SJSA1 (cell line): ENCODE results near the gene TMEM255B. TPM values are rescaled to one million over a fixed set of nuclear protein-coding genes. Genes with fewer than 3 reads are reported as not detected.
"Not testable (repeated sequence)": the region's sequence is repeated elsewhere in the genome, so short reads cannot be mapped to it uniquely, and the experiment has no call there.

Experiments used
- DNase-seq, 2 experiments: peaks; one replicate each; pipeline ENCODE4 v3.0.0-alpha.2; 2015 to 2020; ENCODE audit warnings: low spot score in 2 of 2, low read depth in 1 of 2
- H3K27ac ChIP-seq: fragments of 250-450 bp; sonication (Bioruptor Pico); 2 replicates; pipeline ENCODE4 v1.5.1; 2020; ENCODE audit warnings: mild to moderate bottlenecking, moderate library complexity
- H3K27me3 ChIP-seq: fragments of 250-450 bp; sonication (Bioruptor Pico); replicated peaks from 2 replicates; pipeline ENCODE4 v1.5.1; 2020; ENCODE audit warnings: mild to moderate bottlenecking, moderate library complexity
- H3K36me3 ChIP-seq: fragments of 250-450 bp; sonication (Bioruptor Pico); 2 replicates; pipeline ENCODE4 v1.5.1; 2020; ENCODE audit warnings: mild to moderate bottlenecking
- H3K4me1 ChIP-seq: fragments of 250-450 bp; sonication (Bioruptor Pico); replicated peaks from 2 replicates; pipeline ENCODE4 v1.6.1; 2021; ENCODE audit warnings: mild to moderate bottlenecking
- H3K4me3 ChIP-seq: fragments of 250-450 bp; sonication (Bioruptor Pico); 2 replicates; pipeline ENCODE4 v1.5.1; 2020; ENCODE audit warnings: mild to moderate bottlenecking
- H3K9me3 ChIP-seq: fragments of 250-450 bp; sonication (Bioruptor Pico); replicated peaks from 2 replicates; pipeline ENCODE4 v1.5.1; 2020; ENCODE audit warnings: mild to moderate bottlenecking
- total RNA-seq: library from RNA; depleted of rRNA; stranded (reverse); fragments of >200 nt; shearing (Covaris generic); gene quantifications from 2 replicates; pipeline ENCODE4 v1.2.3, GENCODE V29; 2014

Gene TMEM255B
- total RNA-seq, 1 experiment from 2014 or later = 1.8 TPM

DNA sequence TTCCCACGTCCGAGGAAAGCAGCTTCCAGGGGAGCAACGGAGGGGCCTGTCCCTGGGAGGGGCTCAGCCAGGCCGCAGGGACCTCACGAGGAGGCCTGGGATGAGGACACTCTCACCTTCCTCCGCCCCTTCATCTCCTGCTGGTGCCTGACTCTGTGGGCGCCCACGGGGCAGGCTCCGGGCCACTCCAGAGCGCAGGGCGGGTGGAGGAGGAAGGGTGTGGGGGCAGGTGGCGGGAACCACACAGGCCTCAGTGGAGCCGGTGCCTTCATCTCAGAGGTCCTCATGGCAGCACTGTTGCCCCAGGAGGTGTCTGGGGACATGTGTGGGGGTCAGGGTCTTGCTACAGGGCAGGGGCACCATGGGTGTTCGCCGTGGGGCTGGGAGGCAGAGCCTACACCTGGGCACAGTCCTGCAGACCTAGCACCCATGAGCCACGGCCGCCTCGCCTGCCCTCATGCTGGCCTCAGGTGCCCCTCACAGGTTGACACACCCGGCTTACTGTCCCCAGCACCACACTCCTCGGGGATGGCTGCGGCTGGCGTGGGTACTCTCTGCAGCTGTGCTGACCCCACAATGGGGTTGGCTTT is 10.1 kb upstream of the TMEM255B start:
- no peak for DNase-seq
- peaks cover 18% of the 10 kb centered on the region for H3K9me3 ChIP-seq
- no peak overlapping the region for H3K4me3 ChIP-seq

GRCh38 chr13:113749507-113749906 is 9.5 kb upstream of the TMEM255B start:
- H3K27me3 ChIP-seq = peaks cover 30% of the 10 kb centered on the region
- H3K36me3 ChIP-seq = no peaks in the 10 kb centered on the region
- H3K27ac ChIP-seq = no peak overlapping the region
- H3K4me1 ChIP-seq = no peaks in the 10 kb centered on the region
- no peak overlapping the region for H3K4me3 ChIP-seq
- DNase-seq = no peak
- H3K9me3 ChIP-seq = peaks cover 18% of the 10 kb centered on the region

More for the DNA sequence above, 10.1 kb upstream of the TMEM255B start:
- H3K36me3 ChIP-seq = no peaks in the 10 kb centered on the region
- H3K27ac ChIP-seq = no peak overlapping the region
- H3K27me3 ChIP-seq = peaks cover 29% of the 10 kb centered on the region
- no peaks in the 10 kb centered on the region for H3K4me1 ChIP-seq

DNA sequence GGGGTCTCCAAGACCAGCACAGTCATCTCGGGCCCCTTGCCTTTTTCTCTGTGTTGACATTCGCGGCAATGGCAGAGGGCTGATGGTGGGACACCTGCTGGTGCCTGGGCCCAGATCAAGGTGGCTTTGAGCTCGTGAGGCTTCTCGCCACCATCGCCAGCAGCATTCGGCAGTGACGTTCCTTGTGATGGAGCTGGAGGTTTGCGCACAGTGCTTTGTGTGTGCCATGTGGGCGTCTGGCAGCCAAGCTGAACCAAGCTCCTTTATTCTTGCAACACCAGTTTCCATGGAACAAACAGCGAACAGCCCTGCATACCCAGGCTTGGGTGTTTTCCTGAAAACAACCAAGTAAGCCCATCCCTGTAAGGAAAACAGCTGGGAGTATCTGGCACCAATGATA is 9.1 kb upstream of the TMEM255B start:
- Histone ChIP-seq H3K36me3 (no peaks in the 10 kb centered on the region), H3K9me3 (peaks cover 18% of the 10 kb centered on the region), H3K27ac (no peak overlapping the region), H3K4me1 (no peaks in the 10 kb centered on the region), H3K27me3 (peaks cover 27% of the 10 kb centered on the region), H3K4me3 (no peak overlapping the region)
- DNase-seq = no peak

DNA sequence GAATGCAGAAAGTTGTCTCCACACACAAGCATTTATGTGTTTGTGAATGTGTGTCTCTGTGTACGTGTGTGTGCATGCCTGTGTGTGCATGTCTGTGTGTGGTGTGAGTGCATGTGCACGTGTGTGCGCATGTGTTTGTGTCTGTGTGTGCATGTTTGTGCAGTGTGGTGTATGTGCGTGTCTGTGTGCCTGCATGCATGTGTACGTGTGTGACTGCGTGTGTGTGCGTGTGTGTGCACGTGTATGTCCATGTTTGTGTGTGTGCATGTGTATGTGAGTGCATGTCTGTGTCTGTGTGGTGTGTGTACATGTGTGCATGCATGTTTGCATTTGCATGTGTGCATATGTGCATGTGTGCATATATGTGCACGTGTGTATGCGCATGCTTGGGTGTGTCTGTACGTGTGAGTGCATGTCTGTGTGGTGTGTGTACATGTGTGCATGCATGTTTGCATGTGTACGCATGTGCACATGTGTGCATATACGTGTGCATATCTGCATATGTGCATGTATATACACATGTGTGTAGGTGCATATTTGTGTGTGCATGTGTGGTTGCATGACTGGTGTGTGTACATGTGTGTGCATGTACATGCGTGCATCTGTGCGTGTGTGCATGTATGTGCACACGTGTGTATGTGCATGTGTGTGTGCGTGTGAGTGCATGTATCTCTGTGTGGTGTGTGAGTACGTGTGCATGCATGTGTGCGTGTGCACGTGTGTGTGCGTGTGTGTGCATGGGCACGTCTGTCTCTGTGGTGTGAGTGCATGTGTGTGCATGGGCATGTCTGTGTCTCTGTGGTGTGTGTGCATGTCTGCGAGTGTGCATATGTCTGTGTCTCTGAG is 8.2 kb upstream of the TMEM255B start:
- Histone ChIP-seq H3K4me1 (no peaks in the 10 kb centered on the region), H3K36me3 (no peaks in the 10 kb centered on the region), H3K27ac (no peak overlapping the region), H3K9me3 (peaks cover 18% of the 10 kb centered on the region), H3K27me3 (peaks cover 26% of the 10 kb centered on the region), H3K4me3 (no peak overlapping the region)
- no peak for DNase-seq

DNA sequence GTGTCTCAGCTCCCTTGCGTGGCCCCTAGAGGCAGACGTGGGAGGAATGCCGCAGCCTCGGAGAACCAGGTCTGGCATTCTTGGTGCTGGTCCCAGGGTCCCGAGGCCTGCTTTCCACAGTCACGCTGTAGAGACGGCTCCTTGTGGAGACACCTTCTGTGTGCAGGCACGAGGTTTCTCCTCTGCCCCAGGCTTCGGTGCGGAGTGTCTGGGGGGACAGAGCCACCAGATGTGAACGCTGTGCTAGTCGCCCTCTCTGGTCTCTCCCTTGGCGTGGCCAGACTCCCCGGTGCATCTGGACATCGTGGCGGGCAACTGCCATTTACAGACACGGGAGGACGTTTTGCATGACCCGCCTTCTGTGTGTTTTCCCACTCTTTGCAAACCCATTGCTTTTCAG is 7.5 kb upstream of the TMEM255B start:
- H3K27ac ChIP-seq = no peak overlapping the region
- no peaks in the 10 kb centered on the region for H3K4me1 ChIP-seq
- H3K4me3 ChIP-seq = no peak overlapping the region
- DNase-seq = no peak
- peaks cover 24% of the 10 kb centered on the region for H3K27me3 ChIP-seq
- H3K36me3 ChIP-seq = no peaks in the 10 kb centered on the region
- H3K9me3 ChIP-seq = peaks cover 18% of the 10 kb centered on the region

DNA sequence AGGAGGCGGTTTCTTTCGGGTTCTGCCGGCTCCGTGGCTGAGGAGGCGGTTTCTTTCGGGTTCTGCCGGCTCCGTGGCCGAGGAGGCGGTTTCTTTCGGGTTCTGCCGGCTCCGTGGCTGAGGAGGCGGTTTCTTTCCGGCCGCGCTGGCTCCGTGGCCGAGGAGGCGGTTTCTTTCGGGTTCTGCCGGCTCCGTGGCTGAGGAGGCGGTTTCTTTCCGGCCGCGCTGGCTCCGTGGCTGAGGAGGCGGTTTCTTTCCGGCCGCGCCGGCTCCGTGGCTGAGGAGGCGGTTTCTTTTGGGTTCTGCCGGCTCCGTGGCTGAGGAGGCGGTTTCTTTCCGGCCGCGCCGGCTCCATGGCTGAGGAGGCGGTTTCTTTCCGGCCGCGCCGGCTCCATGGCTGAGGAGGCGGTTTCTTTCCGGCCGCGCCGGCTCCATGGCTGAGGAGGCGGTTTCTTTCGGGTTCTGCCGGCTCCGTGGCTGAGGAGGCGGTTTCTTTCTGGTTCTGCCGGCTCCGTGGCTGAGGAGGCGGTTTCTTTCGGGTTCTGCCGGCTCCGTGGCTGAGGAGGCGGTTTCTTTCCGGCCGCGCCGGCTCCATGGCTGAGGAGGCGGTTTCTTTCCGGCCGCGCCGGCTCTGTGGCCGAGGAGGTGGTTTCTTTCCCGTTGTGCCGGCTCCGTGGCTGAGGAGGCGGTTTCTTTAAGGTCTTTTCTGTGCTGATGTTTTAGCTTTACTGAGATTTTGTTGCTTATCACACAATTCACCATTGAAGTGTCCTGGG is 6.6 kb upstream of the TMEM255B start:
- not testable (repeated sequence) for H3K4me1 ChIP-seq, H3K4me3 ChIP-seq, H3K36me3 ChIP-seq, DNase-seq, H3K27ac ChIP-seq
- H3K9me3 ChIP-seq = peaks cover 18% of the 10 kb centered on the region
- peaks cover 22% of the 10 kb centered on the region for H3K27me3 ChIP-seq

GRCh38 chr13:113753171-113753570 is 5.9 kb upstream of the TMEM255B start:
- Histone ChIP-seq H3K27ac (no peak overlapping the region), H3K36me3 (no peaks in the 10 kb centered on the region), H3K9me3 (peaks cover 18% of the 10 kb centered on the region), H3K4me3 (no peak overlapping the region), H3K4me1 (no peaks in the 10 kb centered on the region), H3K27me3 (peaks cover 23% of the 10 kb centered on the region)
- no peak for DNase-seq

- no peak for DNase-seq
Observed at GRCh38 chr13:113754242-113754641, 4.8 kb upstream of the TMEM255B start.

DNA sequence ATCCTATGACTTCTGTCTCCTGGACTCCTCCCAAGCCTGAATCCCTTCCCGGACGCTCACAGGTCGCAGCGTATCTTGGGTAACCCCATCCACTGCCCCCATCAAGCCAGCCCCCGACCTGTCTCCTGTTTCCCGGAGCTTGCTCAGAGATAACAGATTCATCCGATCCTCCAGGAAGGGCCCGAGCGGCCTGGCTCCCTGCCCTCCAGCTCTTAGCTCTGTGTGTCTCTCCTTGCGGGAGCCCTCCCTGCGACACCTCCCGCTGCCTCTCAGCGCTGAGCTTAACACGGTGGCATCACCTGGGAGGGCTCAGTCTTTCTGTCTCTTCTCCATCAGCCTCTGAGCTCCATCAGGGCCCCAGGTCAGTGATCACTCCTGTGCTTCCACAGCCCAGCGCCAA is 4.3 kb upstream of the TMEM255B start:
- no peak overlapping the region for H3K27ac ChIP-seq
- H3K4me1 ChIP-seq = peaks cover 11% of the 10 kb centered on the region
- no peaks in the 10 kb centered on the region for H3K36me3 ChIP-seq
- peaks cover 22% of the 10 kb centered on the region for H3K9me3 ChIP-seq
- H3K27me3 ChIP-seq = peaks cover 35% of the 10 kb centered on the region
- DNase-seq = no peak
- H3K4me3 ChIP-seq = no peak overlapping the region

More at GRCh38 chr13:113754242-113754641, 4.8 kb upstream of the TMEM255B start:
- peaks cover 32% of the 10 kb centered on the region for H3K27me3 ChIP-seq
- peaks cover 7% of the 10 kb centered on the region for H3K4me1 ChIP-seq
- no peak overlapping the region for H3K4me3 ChIP-seq
- peaks cover 19% of the 10 kb centered on the region for H3K9me3 ChIP-seq
- no peaks in the 10 kb centered on the region for H3K36me3 ChIP-seq
- H3K27ac ChIP-seq = no peak overlapping the region

DNA sequence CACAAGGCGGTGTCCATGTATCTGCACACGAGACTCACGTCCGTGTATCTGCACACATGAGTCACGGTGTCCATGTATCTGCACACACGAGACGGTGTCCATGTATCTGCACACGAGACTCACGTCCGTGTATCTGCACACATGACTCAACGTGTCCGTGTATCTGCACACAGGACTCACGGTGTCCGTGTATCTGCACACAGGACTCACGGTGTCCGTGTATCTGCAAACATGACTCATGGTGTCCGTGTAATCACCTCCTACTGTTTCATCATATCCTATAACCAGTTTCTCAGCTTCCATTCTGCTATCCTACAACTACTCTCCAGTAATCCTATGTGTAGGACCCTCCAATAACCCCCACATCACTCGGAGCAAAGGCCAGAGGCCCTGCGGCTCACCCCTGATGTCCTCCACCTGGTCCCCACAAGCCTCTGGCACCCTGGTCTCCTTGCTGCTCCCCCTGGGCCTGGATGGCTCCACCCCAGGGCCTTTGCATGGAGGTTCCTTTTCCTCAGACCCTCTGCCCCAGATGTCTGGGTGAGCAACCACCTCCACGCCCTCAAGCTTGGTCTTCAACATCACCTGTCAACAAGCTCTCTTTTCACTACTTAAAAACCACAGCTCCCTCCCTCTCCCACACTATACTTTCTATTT is 2.5 kb upstream of the TMEM255B start:
- peaks cover 44% of the 10 kb centered on the region for H3K27me3 ChIP-seq
- peaks cover 5% of the 10 kb centered on the region for H3K9me3 ChIP-seq
- no peaks in the 10 kb centered on the region for H3K36me3 ChIP-seq
- no peak overlapping the region for H3K27ac ChIP-seq
- peaks cover 15% of the 10 kb centered on the region for H3K4me1 ChIP-seq
- no peak for DNase-seq
- H3K4me3 ChIP-seq = no peak overlapping the region

GRCh38 chr13:113759525-113760137 is 605 bp downstream of the TMEM255B start:
- DNase-seq = peak; percentile 66 to 73
- peak overlapping the region; percentile 43 for H3K4me3 ChIP-seq
- 0 out of 2 replicates have a peak, but pooled peaks cover 4% of the 10 kb centered on the region for H3K9me3 ChIP-seq
- peaks cover 15% of the 10 kb centered on the region for H3K4me1 ChIP-seq
- no peaks in the 10 kb centered on the region for H3K36me3 ChIP-seq
- peaks cover 53% of the 10 kb centered on the region for H3K27me3 ChIP-seq
- no peak overlapping the region for H3K27ac ChIP-seq

- Histone ChIP-seq H3K4me3 (no peak overlapping the region), H3K36me3 (no peaks in the 10 kb centered on the region), H3K9me3 (0 out of 2 replicates have a peak, but pooled peaks cover 4% of the 10 kb centered on the region), H3K4me1 (peaks cover 15% of the 10 kb centered on the region), H3K27me3 (peaks cover 54% of the 10 kb centered on the region), H3K27ac (no peak overlapping the region)
- peak in 1 of 2 experiments; percentile 49 for DNase-seq
Observed at GRCh38 chr13:113761136-113761535, 2.1 kb downstream of the TMEM255B start.

DNA sequence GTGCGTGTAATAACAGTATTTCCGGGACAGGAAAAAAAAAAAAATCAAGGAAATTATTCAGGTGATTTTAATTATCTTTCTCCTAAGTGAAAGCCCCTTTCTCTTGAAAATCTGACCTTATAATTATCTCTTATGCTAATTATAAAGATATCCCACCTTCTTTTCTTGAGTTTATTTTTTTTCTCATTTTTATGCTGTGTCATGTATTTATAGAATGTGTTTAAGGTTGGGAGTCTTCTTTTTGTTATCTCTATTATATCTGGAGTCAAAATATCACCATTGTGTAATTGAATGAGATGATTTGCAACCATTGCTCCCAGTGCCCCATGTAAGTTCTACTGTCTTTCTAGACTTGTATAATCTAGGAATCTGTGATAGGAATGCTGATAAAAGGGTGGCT is 3.0 kb downstream of the TMEM255B start:
- Histone ChIP-seq H3K4me3 (no peak overlapping the region), H3K36me3 (no peaks in the 10 kb centered on the region), H3K4me1 (peaks cover 15% of the 10 kb centered on the region), H3K27ac (no peak overlapping the region), H3K27me3 (peaks cover 61% of the 10 kb centered on the region), H3K9me3 (0 out of 2 replicates have a peak, but pooled peaks cover 4% of the 10 kb centered on the region)
- DNase-seq = peak in 1 of 2 experiments; percentile 24
